ENCODE data around the gene HSD17B11.
"Not testable (repeated sequence)": the region's sequence is repeated elsewhere in the genome, so short reads cannot be mapped to it uniquely, and the experiment has no call there.

HSD17B11 gene

DNA sequence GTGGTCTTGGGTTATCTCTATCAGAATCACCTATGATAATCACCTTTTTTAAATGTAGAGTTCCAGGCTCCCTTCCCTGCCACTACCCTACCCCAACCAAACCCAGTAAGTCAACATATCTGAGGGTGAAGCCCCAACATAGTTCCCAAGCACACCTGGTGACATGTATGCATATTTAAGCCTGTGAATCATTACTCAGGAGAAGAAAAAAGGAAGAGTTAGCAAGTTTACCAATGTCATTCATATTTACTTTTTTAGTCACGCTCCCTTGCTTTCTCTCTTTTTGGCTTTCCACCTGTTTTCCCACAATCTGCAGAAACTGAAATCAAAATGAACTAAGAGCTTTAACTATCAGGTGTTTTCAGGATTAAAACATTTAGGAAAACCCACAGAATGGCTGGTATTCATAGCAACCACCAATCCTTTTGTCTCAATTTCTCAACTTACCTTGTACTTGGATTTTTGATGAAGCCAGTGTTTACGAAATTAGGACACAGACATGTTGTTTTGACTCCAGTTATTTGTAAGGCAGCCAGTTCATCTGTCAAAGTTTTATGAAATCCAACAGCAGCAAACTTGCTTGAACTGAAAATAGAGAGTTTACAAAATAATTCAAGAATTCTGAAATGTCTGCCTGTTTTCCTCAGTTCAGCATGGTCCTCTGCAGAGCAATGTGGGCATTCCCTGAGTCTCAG is 34.0 kb downstream of the HSD17B11 start:
- DNase-seq = no peak

DNA sequence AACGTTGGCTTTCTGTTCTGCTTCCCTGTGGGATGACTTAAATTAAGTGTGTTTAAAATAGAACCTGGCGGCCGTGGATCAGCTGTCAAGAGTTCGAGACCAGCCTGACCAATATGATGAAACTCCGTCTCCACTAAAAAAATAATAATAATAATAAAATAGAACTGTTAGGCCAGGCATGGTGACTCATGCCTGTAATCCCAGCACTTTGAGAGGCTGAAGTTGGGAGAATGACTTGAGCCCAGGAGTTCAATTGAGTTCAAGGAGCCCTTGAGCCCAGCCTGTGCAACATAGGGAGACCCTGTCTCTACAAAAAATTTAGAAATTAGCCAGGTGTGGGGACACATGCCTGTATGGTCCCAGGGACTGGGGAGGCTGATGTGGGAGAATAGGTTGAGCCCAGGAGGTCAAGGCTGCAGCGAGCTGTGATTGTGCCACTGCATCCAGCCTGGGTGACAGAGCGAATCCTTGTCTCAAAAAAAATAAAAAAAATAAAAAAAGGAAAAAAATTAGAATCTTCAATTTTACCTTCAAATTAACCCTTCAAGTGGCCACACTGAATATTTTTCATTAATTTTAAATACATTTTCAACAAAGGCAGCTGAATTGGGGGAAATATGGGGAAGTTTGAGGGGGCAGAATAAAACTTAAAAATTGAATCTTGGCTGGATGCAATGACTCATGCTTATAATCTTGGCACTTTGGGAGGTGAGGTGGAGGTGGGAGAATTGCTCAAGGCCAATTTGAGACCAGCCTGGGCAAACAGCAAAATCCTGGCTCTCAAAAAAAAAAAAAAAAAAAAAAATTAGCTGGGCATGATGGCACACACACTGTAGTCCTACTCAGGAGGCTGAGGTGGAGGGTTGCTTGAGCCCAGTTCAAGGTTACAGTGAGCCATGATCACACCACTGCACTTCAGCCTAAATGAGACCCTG is 36.6 kb downstream of the HSD17B11 start:
- DNase-seq = no peak

DNA sequence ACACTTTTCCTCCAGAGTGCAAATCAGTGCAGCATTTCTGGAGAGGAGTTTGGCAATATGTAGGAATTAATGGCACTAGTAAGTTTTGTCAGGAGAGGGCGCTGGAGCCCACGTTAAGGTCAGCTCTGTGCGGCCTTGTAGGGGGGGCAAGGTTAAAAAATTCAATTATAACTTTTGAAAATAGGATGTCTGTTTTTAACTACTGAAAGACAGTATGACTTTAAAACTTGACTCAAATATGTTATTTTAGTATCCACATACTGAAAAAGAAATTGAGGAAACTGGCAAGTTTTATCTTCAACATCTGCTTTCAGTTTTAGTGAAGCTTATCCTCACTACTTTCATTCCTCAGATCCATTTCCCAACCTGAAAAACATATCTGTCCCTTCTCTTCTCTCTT is 37.4 kb downstream of the HSD17B11 start:
- DNase-seq = no peak

DNA sequence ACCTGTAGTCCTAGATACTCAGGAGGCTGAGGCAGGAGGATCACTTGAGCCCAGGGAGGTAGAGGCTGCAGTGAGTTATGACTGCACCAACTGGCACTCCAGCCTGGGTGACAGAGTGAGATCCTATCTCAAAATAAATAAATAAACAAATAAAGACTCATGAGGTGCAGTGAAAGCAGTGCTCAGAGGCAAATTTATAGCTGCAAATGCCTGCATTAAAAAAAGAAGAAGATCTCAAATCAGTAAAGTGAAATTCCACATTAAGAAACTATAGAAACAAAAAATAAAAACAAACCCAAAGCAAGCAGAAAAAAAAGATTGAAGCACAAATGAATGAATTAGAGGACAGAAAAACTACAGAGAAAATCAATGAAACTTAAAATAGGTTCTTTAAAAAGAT is 45.8 kb downstream of the HSD17B11 start:
- no peak for DNase-seq

DNA sequence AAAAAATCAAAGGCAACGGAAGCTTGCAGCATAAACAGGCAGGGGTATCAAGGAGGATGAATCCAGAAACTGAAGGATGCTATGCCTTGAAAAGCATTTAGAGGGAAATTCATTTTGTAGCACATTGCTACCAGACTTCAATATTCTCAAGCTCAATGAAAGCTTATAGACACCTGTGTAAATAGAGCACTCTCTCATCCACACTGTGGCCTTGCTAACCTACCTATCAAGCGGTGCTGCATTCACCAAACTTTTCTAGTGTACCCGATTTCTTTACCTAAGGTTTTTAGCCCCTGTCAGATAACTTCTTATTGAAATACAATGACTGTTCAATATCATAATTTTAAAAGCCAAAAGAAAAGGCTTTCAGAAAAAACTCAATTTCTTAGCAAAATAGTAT is 48.1 kb downstream of the HSD17B11 start:
- no peak for DNase-seq

DNA sequence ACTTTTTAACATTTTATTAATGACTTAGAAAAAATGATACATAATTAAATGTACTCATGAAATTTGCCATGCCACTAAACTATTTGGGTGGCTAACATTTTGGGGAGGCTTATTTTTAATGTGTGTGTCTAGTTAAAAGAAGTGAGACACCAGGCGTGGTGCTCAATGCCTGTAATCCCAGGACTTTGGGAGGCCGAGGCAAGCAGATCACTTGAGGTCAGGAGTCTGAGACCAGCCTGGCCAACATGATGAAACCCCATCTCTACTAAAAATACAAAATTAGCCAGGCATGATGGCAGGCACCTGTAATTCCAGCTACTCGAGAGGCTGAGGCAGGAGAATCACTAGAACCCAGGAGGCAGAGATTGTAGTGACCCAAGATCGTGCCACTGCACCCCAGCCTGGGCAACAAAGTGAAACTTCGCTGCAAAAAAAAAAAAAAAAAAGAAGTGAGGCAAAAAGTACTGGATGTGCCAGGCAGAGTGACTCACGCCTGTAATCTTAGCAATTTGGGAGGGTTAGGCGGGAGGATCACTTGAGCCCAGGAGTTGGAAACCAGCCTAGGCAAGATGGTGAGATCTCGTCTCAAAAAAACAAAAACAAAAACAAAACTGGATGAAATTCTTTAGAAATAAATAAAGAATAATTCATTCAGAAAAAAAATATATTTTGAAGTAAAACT is 48.9 kb downstream of the HSD17B11 start:
- DNase-seq = not testable (repeated sequence)

DNA sequence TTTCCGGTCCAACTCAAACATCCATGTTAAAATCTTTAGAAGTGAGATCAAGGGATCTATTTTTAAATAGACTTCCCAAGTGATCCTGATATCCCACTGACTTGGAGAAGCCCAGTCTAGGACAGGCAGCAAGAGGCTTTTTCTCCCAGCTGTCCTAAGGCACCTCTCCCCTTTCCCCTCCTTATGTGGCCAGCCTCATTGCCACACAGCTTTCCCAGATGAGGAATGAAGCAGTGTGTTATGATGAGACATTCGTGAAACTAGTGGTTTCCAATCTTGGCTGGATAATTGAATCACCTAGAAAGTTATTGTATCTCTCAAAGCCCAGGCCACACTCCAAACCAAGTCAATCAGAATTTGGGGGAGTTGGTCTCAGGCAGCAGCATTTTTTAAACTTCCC is 51.5 kb downstream of the HSD17B11 start:
- DNase-seq = no peak

DNA sequence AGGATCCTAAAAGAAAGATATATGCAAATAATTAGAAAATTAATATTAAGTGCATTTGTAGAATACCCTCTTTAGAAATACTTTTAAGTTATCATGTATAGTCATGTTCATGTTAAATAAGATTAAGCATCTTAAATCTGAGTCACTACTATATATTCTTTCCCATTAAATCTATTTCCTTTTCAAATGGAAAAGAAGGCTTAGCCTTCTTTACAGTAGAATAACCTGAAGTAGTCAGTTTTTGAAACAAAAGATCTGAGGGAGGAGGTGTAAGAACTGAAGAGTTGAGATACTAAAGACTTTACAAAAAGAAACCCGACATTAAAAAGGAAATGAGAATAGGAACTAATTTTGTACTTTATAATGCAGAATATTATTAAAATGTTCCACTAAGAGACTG is 53.6 kb downstream of the HSD17B11 start:
- no peak for DNase-seq

DNA sequence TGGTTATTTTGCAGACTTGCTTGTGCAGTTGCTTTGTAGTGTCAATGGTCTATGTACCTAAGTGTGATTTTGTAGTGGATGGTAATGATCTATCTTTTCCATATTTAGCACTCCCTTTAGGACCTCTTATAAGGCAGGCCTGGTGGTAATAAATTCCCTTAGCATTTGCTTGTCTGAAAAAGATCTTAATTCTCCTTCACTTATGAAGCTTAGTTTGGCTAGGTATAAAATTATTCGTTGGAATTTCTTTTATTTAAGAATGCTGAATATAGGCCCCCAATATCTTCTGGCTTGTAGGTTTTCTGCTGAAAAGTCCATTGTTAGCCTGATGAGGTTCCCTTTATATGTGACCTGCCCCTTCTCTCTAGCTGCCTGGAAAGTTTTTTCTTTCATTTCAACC is 57.7 kb downstream of the HSD17B11 start:
- DNase-seq = no peak

DNA sequence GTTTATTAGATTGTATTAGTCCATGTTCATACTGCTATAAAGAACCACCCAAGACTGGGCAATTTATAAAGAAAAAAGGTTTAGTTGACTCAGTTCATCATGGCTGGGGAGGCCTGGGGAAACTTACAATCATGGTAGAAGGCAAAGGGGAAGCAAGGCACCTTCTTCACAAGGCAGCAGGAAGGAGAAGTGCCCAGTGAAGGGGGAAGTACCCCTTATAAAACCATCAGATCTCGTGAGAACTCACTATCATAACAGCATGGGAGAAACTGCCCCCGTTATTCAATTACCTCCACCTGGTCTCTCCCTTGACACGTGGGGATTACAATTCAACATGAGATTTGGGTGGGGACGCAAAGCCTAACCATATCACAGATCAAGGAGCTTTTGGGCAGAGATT is 60.2 kb downstream of the HSD17B11 start:
- DNase-seq = no peak

DNA sequence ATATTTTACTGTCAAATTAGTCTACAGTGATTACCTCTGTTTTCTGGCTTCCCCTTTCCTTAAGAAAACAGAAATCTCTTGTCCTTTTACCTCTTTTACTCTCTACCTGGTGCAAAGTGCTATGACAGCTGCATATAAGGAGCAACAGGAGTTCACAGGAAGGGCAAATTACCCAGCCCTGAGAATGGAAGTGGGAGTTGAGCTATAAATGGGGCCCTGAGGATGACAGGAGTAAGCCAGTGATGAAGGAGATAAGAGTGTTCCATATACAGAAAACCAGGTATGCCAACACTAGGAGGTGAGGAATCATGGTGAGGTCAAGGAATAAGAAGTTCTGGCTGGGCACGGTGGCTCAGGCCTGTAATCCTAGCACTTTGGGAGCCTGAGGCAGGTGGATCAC is 63.9 kb downstream of the HSD17B11 start:
- DNase-seq = no peak

DNA sequence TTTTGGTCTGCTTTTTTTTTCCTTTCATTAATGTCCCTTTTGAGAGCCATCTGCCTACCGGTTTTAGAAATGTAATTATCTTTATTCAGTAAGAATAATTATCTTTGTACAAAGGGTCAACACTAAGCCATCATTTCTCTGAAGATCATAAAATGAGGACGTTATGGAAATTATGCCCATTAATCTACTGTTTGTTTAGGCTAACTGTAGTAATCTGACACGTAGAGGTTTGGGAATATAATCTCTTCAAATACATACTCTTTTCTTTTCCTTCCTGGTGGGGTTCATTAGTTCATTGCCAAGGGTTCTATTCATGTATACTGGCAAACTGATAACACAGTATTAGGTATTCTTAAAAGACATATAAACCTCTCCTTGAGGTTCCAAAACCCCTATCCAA is 64.5 kb downstream of the HSD17B11 start:
- no peak for DNase-seq

DNA sequence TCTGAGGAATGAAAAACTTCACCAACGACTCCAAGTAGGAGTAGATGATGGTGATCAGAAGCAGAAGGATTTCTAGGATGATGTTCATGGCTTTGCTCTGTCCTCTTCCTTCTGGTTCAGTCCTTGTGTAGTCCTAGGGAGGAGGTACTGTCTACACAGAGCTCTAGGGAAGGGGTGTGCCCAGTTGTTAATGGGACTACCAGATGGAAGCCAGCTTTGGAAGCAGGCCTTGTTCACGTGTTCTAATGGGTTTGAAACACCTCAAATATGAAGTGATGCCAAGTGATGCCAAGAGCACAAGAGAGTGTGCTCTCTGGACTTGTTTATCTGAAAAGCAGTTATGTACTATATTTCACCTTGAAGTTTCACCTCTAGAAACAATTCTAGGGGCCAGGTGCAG is 68.2 kb downstream of the HSD17B11 start, which contains the start of gene HSD17B13:
HSD17B13 (minus strand) TSS at position 129 of the 400 bp plus-strand sequence; CDS start at position 88, 41 bp downstream.
- DNase-seq = no peak

DNA sequence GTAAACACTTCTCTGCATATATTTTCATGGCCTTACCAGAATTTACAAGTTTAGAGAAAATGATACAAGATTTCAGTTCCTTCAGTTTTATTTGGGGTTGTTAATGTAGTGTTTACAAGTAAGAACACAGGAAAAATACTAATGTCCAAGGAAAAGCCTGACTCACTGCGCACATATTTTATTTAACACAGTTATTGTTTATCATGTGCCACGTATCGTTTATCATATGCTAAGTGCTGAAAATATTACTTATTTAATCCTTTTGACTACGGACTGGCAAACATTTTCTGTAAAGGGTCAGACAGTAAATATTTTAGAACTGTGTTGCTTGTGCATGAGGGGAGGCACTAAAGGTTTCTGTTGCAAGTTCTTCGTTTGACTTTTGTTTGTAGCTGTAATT is 69.1 kb downstream of the HSD17B11 start:
- no peak for DNase-seq

DNA sequence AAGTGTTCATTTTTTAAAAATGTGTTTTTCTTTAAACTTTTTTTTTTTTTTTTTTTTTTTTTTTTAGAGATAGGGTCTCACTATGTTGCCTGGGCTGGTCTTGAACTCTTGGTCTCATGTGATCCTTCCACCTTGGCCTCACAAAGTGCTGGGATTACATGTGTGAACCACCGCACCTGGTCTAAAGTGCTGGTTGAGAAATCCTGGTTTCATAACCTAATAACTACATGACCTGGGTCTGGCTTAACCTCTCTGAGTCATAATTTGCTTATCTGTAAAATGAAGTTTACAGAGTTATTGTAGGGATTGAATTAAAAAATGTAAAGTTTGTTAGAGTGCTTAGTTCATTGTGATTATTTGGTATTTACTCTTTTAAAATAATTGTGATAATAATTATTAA is 73.5 kb downstream of the HSD17B11 start:
- DNase-seq = no peak

DNA sequence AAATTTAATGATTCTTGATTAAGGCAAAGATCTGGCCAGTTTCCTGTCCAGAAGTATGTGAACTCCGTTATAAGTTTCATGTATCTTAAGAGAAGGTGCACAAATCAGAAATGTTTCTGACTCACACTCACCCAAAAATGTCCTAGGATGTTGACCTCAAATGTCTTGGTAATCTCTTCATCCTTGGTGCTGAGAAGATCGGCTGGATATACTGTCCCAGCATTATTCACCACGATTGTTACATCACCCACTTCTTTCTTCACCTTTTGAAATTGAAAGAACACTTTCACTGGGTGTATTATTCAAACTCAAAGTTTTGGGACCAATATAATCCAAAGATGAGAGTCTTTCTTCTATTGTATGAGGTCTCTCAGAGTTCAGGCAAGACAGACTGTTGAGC is 74.0 kb downstream of the HSD17B11 start:
- DNase-seq = no peak

DNA sequence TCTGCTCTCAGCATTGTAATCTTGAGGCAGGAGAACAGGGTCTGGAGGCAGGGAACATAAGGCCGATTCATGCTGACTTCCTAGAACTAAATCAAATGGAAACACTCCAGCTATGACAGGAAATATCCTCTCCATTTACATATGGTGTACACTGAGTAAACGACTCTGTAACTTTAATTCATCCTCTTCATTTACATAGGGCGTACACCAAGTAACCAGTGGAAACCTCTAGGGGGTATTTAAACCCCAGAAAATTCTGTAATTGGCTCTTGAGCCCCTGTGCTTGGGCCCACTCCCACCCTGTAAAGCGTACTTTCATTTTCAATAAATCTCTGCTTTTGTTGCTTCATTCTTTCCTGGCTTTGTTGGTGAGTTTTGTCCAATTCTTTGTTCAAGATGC is 76.0 kb downstream of the HSD17B11 start:
- DNase-seq = not testable (repeated sequence)

DNA sequence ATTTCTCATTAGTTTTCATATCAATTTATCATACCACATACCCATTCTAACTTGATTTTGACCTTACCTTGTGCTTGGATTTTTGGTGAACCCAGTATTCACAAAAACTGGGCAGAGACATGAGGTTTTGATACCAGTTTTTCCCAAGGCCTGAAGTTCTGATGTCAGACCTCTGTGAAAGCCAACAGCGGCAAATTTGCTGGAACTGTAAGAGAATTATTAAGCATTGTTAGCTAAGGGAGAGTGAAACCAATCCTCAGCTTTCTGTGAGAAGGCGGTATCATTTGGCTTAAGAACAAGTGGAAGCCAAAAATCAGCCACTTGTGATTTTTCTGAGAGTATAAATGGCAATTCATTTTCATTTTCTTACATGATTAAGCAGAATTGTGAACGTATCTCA is 77.2 kb downstream of the HSD17B11 start:
- DNase-seq = no peak

DNA sequence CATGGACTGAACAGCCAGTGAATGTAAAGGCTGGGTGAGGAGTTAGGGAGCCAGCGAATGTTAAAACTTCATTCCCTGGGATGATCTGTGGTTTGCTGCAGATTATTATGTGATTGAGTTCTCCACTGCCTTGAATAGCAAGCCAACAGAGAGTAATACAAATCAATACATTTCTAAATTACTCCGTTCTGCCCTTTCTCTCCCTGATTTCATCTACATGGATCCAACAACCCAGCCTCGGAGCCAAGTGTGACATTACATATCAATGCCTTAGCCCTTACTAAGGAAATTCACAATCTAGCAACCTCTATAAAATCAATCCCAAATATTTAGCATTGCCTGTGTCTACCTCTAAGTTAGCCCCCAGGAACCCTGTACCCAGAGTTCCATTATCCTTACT is 79.3 kb downstream of the HSD17B11 start:
- DNase-seq = no peak

DNA sequence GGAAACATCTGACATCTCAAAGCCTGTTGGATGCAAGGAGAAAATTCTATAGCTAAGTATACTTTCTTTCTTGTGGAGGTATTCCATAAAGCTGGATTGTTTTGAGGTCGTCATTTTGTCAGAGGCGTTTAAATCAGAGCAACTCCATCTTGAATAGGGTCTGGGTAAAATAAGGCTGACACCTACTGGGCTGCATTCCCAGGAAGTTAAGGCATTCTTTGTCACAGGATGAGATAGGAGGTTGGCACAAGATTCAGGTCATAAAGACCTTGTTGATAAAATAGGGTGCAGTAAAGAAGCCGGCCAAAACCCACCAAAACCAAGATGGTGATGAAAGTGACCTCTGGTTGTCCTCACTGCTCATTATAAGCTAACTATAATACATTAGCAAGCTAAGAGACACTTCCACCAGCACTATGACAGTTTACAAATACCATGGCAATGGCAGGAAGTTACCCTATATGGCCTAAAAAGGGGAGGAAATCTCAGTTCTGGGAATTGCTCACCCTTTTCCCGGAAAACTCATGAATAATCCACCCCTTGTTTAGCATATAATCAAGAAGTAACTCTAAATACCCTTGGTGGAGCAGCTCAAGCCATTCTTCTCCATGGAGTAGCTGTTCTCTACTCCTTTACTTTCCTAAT is 80.2 kb downstream of the HSD17B11 start:
- no peak for DNase-seq

DNA sequence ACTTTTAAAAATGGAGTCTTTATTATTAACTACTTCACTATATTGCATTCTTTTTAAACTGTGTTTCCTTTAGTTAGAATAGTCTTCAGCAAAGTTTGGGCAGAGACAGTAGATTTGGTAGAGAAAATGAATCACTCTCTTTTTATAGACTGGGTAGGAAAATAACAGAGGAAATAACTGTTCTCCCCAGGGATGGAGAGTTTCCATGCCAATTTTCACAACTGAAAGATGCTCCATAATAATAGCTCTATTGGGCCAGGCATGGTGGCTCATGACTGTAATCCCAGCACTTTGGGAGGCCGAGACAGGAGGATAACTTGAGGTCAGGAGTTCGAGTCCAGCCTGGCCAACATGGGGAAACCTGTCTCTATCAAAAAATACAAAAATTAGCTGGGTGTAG is 81.4 kb downstream of the HSD17B11 start:
- no peak for DNase-seq

DNA sequence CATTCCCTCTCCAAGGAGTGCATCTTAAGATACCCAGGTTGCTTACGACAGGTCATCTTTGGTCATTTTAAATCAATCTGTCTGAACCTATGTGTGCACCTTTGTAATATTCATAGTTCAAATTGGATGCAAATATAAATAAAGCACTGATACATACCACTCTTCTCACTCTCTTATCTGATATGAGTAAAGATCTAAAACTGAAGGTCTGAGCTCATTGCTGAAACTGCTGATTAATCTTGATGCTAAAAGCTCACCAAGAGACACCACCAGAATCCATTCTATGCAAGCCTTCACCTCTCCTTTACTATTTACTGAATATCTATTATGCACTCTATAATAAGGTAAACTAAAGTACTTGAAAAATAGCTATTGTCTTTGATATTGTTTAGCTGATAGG is 84.9 kb downstream of the HSD17B11 start:
- no peak for DNase-seq

DNA sequence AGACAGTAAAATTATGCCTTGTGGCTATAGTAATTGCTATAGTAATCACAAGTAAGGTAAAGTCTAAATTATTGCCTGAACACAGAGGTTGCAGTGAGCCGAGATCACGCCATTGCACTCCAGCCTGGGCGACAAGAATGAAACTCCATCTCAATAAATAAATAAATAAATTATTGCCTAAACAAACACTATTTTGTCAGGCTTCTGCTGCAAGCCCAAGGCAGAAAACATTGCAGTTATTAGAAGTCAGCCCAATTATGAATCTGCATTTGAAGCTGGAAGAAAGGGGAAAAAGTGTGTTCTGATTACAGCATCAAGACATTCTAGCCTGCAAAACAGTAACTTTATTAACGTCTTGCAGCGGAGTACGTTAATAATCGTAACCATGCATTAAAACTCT is 85.4 kb downstream of the HSD17B11 start:
- DNase-seq = no peak

Measured in NCI-H2171 (cell line).